RWPE1 (cell line): ENCODE data around the gene BID.

ENCODE experiments used
- CTCF ChIA-PET: fragments of 350-600 bp; sonication (Branson Sonifier 250); formaldehyde crosslinking; extraction: SDS; loops from one replicate; lab custom pipeline; 2021; lab: Yijun Ruan, JAX
- POLR2A ChIA-PET: fragments of 400-600 bp; formaldehyde crosslinking; extraction: SDS; loops from one replicate; lab custom pipeline; 2020; ENCODE audit warnings: antibody characterized with exemption; ENCODE audit not compliant: low non-redundant PET; lab: Yijun Ruan, JAX
- DNase-seq: peaks from one replicate; pipeline ENCODE4 v3.0.0; 2012; ENCODE audit warnings: low spot score
- H3K27ac ChIP-seq: fragments of 450-650 bp; 2 replicates; pipeline ENCODE4 v1.5.1; 2017
- CTCF ChIP-seq: fragments of 450-650 bp; conservative IDR thresholded peaks from 2 replicates; pipeline ENCODE4 v1.5.1; 2017; ENCODE audit warnings: low read depth, mild to moderate bottlenecking

The BID gene

GRCh38 chr22:17774206-17774925, at the start of gene BID:
Gene BID, minus strand, starts transcription at chr22:17774469. Its CDS starts 24,353 bp downstream, at chr22:17750116.
- CTCF ChIA-PET: no interaction called here
- DNase-seq: no peak
- H3K27ac ChIP-seq: no peak within 1 kb of the TSS
- no peak for TF ChIP-seq CTCF
- POLR2A ChIA-PET: no interaction called here

GRCh38 chr22:17823964-17824363, 49.7 kb upstream of the BID start:
- DNase-seq: no peak
- ChIA-PET CTCF (interaction anchor here (0.6 kb wide), 1 partner anchor 68 kb away, joined by 3 read pairs; no protein-coding TSS in a partner anchor), POLR2A (no interaction called here)
- no peak overlapping the region for H3K27ac ChIP-seq
- no peak for TF ChIP-seq CTCF

GRCh38 chr22:17823226-17823625, 49.0 kb upstream of the BID start:
- no peak overlapping the region for H3K27ac ChIP-seq
- no peak for DNase-seq
- TF ChIP-seq CTCF: no peak
- CTCF ChIA-PET: no interaction called here
- POLR2A ChIA-PET: no interaction called here

GRCh38 chr22:17822087-17822486, 47.8 kb upstream of the BID start:
- ChIA-PET CTCF (no interaction called here), POLR2A (no interaction called here)
- DNase-seq: no peak
- no peak for TF ChIP-seq CTCF
- H3K27ac ChIP-seq: no peak overlapping the region

DNA sequence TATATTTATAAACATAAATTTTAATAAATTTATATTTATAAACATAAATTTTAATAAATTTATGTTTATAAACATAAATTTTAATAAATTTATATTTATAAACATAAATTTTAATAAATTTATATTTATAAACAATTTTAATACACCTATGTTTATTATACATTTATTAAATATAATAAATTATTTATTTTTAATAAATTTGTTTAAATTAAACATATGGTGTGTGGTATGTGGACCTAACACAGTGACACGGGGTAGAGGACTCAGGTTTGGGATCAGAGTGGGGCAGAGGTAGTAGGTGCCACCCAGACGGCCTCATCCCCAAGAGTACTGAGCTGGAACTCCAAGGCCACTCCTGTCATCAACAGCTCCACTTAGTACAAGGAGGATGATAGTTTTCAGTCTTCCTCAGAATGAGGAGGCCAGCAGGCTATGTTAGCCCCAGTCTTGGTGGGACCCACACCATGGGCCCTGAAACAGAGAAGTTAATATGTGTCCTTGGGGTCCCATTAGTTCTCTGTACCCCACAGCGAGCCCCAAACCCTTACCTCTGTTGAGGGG, 46.7 kb upstream of the BID start:
- ChIA-PET POLR2A (no interaction called here), CTCF (no interaction called here)

DNA sequence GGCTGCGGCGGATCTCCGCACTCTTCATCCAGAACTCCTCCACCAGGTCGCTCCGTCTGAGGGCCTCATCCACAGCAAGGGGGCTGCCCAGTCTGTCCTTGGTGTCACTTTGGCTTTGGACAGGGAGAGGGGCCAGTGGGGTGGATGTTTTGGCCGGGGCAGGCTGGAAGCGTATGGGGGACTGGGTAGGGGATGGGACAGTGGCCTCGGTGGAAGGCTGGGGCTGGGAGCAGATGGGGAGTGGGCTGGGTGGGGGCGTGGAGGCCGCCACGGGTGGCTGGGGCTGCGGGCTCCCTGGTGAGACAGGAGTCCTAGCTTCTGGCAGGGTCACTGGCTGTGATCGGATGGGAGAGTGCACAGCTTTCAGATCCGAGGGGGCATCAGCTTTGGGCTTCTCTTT, 44.4 kb upstream of the BID start:
- POLR2A ChIA-PET: no interaction called here
- no peak overlapping the region for H3K27ac ChIP-seq
- no peak for DNase-seq
- CTCF ChIA-PET: interaction anchor here (0.6 to 1.0 kb wide), 2 partner anchors 9 to 12 kb away, joined by 3 to 5 read pairs; no protein-coding TSS in a partner anchor
- no peak for TF ChIP-seq CTCF

More for the DNA sequence above, 46.7 kb upstream of the BID start:
- no peak overlapping the region for H3K27ac ChIP-seq
- no peak for TF ChIP-seq CTCF
- DNase-seq: no peak
